ENCODE results near the gene CCDC149.

- TF ChIP-seq CTCF (IDR thresholded peaks at IDR 0.05; ENCODE audit: borderline replicate concordance, extremely low read depth, low read length, poor library complexity, severe bottlenecking) (no peak), EZH2 (IDR thresholded peaks at IDR 0.05; ENCODE audit: borderline replicate concordance, low read depth, low read length, severe bottlenecking) (no peak)
These were observed 57.1 kb downstream of the CCDC149 start for GRCh38 chr4:24855741-24856140.

Measured in DND-41 (cell line).